Endothelial cell of umbilical vein (primary cell): ENCODE results near the gene WIZ. TPM values are rescaled to one million over a fixed set of nuclear protein-coding genes. Genes with fewer than 3 reads are reported as not detected.

ENCODE experiments used
- BruUV-seq: library from RNA; stranded (reverse); fragments of 400-500 nt; replicated peaks from 2 replicates; lab custom pipeline; 2021; lab: Mats Ljungman, UMichigan
- CTCF ChIA-PET: fragments of 300-600, 350-600 bp; sonication (Branson Sonifier 250); formaldehyde crosslinking; loops from one replicate; lab custom pipeline; 2021; ENCODE audit warnings: antibody characterized with exemption, inconsistent platforms; lab: Charles Lee
- POLR2A ChIA-PET: fragments of 300-600, 350-600 bp; sonication (Branson Sonifier 250); formaldehyde crosslinking; loops from one replicate; lab custom pipeline; 2021; ENCODE audit warnings: antibody characterized with exemption, inconsistent platforms; lab: Charles Lee
- DNase-seq: peaks from one replicate; pipeline ENCODE4 v3.0.0-alpha.2; 2011; ENCODE audit warnings: low read depth, low spot score
- FAIRE-seq: peaks from 2 replicates; lab custom pipeline; 2011; peaks lifted over from hg19 to GRCh38; lab: Jason Lieb, UNC
- H2AFZ ChIP-seq: 2 replicates; pipeline ENCODE4 v1.6.0; 2012; ENCODE audit warnings: low read depth, low read length, control low read depth, inconsistent platforms
- H3K27ac ChIP-seq: 2 replicates; pipeline ENCODE4 v1.5.1; 2011; ENCODE audit warnings: low read depth, mild to moderate bottlenecking, control low read depth, low read length, moderate library complexity; ENCODE audit not compliant: insufficient read depth
- H3K27me3 ChIP-seq, 2 experiments: 2 replicates each; pipeline versions ENCODE4 v1.6.0 to v1.6.1; 2011; ENCODE audit warnings: low read length in 2 of 2, mixed read lengths in 1 of 2; ENCODE audit not compliant: control insufficient read depth in 2 of 2, insufficient read depth in 2 of 2
- H3K36me3 ChIP-seq, 2 experiments: 2 replicates in 1 of 2; 3 replicates in 1 of 2; pipeline ENCODE4 v1.5.1; 2011; ENCODE audit warnings: low read length in 2 of 2, mild to moderate bottlenecking in 1 of 2, moderate library complexity in 1 of 2; ENCODE audit not compliant: control insufficient read depth in 2 of 2, insufficient read depth in 2 of 2; ENCODE audit errors: extremely low read depth in 1 of 2
- H3K4me1 ChIP-seq: 3 replicates; pipeline ENCODE4 v1.5.1; 2011; ENCODE audit warnings: mild to moderate bottlenecking, low read length; ENCODE audit not compliant: control insufficient read depth, insufficient read depth; ENCODE audit errors: extremely low read depth
- H3K4me2 ChIP-seq: 2 replicates; pipeline ENCODE4 v1.6.1; 2011; ENCODE audit warnings: low read length, control low read depth, mixed read lengths; ENCODE audit not compliant: insufficient read depth
- H3K4me3 ChIP-seq, 3 experiments: fragments of 200-600 bp in 1 of 3; sonication (generic), shearing (Covaris generic) in 1 of 3; replicated peaks in 1 of 3; 2 replicates each; pipeline ENCODE4 v1.5.1; 2011 to 2016; ENCODE audit warnings: control low read depth in 3 of 3, low read length in 3 of 3, mild to moderate bottlenecking in 2 of 3, inconsistent platforms in 1 of 3, low read depth in 1 of 3, moderate library complexity in 1 of 3; ENCODE audit not compliant: insufficient read depth in 1 of 3
- H3K79me2 ChIP-seq: 2 replicates; pipeline ENCODE4 v1.6.0; 2012; ENCODE audit warnings: low read length, inconsistent platforms; ENCODE audit not compliant: control insufficient read depth, insufficient read depth
- H3K9ac ChIP-seq: replicated peaks from 2 replicates; pipeline ENCODE3; 2011; ENCODE audit warnings: low read length, control low read depth; ENCODE audit not compliant: insufficient read depth; ENCODE audit errors: extremely low read depth
- H3K9me1 ChIP-seq: replicated peaks from 3 replicates; pipeline ENCODE4 v1.6.0; 2011; ENCODE audit warnings: mild to moderate bottlenecking, low read length; ENCODE audit not compliant: control insufficient read depth, insufficient read depth; ENCODE audit errors: extremely low read depth
- H3K9me3 ChIP-seq: replicated peaks from 2 replicates; pipeline ENCODE4 v1.5.1; 2012; ENCODE audit warnings: low read length, inconsistent platforms; ENCODE audit not compliant: control insufficient read depth, insufficient read depth
- H4K20me1 ChIP-seq: replicated peaks from 2 replicates; pipeline ENCODE3; 2011; ENCODE audit warnings: mild to moderate bottlenecking, low read length; ENCODE audit not compliant: control insufficient read depth, insufficient read depth; ENCODE audit errors: extremely low read depth
- EZH2 ChIP-seq: IDR thresholded peaks from 2 replicates; pipeline ENCODE4 v1.6.1; 2012; ENCODE audit warnings: borderline replicate concordance, low read depth, mild to moderate bottlenecking, moderate library complexity, low read length, inconsistent platforms; ENCODE audit not compliant: severe bottlenecking
- FOS ChIP-seq: IDR thresholded peaks from 2 replicates; pipeline ENCODE4 v1.6.1; 2011; ENCODE audit warnings: mild to moderate bottlenecking, low read length, moderate library complexity, borderline replicate concordance; ENCODE audit not compliant: insufficient read depth
- GATA2 ChIP-seq: IDR thresholded peaks from 2 replicates; pipeline ENCODE4 v1.7.0; 2011; ENCODE audit warnings: low read depth, mild to moderate bottlenecking, moderate library complexity, mixed read lengths, low read length; ENCODE audit not compliant: insufficient read length, insufficient read depth
- JUN ChIP-seq: IDR thresholded peaks from 2 replicates; pipeline ENCODE4 v1.6.1; 2011; ENCODE audit warnings: borderline replicate concordance, low read depth; ENCODE audit not compliant: insufficient read length, insufficient read depth
- MYC ChIP-seq: IDR thresholded peaks from one replicate; pipeline ENCODE4 v1.6.1; 2011; ENCODE audit warnings: mild to moderate bottlenecking, low read depth, low read length
- POLR2A ChIP-seq: IDR thresholded peaks from 2 replicates; pipeline ENCODE4 v1.6.1; 2012; ENCODE audit warnings: low read depth, mild to moderate bottlenecking, control low read depth, low read length
- POLR2AphosphoS5 ChIP-seq: IDR thresholded peaks from 2 replicates; pipeline ENCODE4 v1.6.1; 2012; ENCODE audit warnings: low read depth, mild to moderate bottlenecking, control low read depth, low read length, moderate library complexity; ENCODE audit not compliant: insufficient read depth
- dilution Hi-C: fragments of 300-500 bp; cut with MboI; formaldehyde crosslinking; loops from one replicate; pipeline ENCODE4 v1.15.0; 2019; ENCODE audit warnings: low sequenced_read_pairs; ENCODE audit not compliant: extremely low pct_ligation_motif_present
- intact Hi-C: fragments of 100-400 bp; cut with micrococcal nuclease; formaldehyde crosslinking; loops from one replicate; pipeline ENCODE4 v1.10.0; 2022
- polyA plus RNA-seq, 4 experiments: library from polyadenylated mRNA; depleted of rRNA in 3 of 4; stranded (reverse) in 3 of 4; unstranded in 1 of 4; fragments of >200 nt; gene quantifications; 2 replicates each; pipeline versions ENCODE4 v1.2.1 to v1.2.3, GENCODE V29; 2011 to 2012; ENCODE audit warnings: missing spikeins in 1 of 4
- total RNA-seq: library from RNA; stranded (reverse); gene quantifications from 2 replicates; pipeline ENCODE4 v1.2.3, GENCODE V29; 2021
- TF ChIP-seq, protein P1 (sequence below): IDR thresholded peaks from 2 replicates; pipeline ENCODE4 v1.6.1; 2011; ENCODE audit not compliant: insufficient read depth, insufficient read length
- TF ChIP-seq, protein P2 (sequence below), 2 donors: IDR thresholded peaks; 1 replicate in 1 of 2; 2 replicates in 1 of 2; pipeline ENCODE4 v1.5.1; 2011; ENCODE audit warnings: low read length in 2 of 2, mild to moderate bottlenecking in 2 of 2, moderate library complexity in 2 of 2, control low read depth in 1 of 2, inconsistent platforms in 1 of 2, low read depth in 1 of 2; ENCODE audit not compliant: insufficient read depth in 1 of 2; ENCODE audit errors: extremely low read depth in 1 of 2

Gene WIZ
- total and polyA plus RNA-seq, 2 donors (not counting 3 experiments of a cell fraction or from before 2014, with no cell fraction given) = 21.0 to 47.2 TPM

GRCh38 chr19:15372470-15372869, 77.3 kb downstream of the WIZ start:
- no peak overlapping the region for H3K4me2 ChIP-seq
- intact Hi-C loops (no loop called here), dilution Hi-C loops (no loop called here)
- DNase-seq (no peak), FAIRE-seq (no peak)
- H2AFZ ChIP-seq = no peak overlapping the region
- H3K79me2 ChIP-seq = peaks cover 46% of the 10 kb centered on the region
- H3K27me3 ChIP-seq = no peaks in the 10 kb centered on the region
- no TSS peak for BruUV-seq
- CTCF ChIA-PET = no interaction called here
- no peaks in the 10 kb centered on the region for H4K20me1 ChIP-seq
- no peaks in the 10 kb centered on the region for H3K9me1 ChIP-seq
- peaks cover 10% of the 10 kb centered on the region for H3K4me1 ChIP-seq
- peaks cover 23 to 42% of the 10 kb centered on the region in 2 experiments for H3K36me3 ChIP-seq
- H3K27ac ChIP-seq = no peak overlapping the region
- H3K9me3 ChIP-seq = no peaks in the 10 kb centered on the region
- H3K9ac ChIP-seq = no peak overlapping the region
- H3K4me3 ChIP-seq = no peak overlapping the region
- no peak for TF ChIP-seq JUN
- TF ChIP-seq FOS = no peak
- TF ChIP-seq EZH2 = no peak
- TF ChIP-seq POLR2AphosphoS5 = no peak
- TF ChIP-seq, protein P1, sequence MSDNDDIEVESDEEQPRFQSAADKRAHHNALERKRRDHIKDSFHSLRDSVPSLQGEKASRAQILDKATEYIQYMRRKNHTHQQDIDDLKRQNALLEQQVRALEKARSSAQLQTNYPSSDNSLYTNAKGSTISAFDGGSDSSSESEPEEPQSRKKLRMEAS = no peak
- POLR2A ChIA-PET = no interaction called here

DNA sequence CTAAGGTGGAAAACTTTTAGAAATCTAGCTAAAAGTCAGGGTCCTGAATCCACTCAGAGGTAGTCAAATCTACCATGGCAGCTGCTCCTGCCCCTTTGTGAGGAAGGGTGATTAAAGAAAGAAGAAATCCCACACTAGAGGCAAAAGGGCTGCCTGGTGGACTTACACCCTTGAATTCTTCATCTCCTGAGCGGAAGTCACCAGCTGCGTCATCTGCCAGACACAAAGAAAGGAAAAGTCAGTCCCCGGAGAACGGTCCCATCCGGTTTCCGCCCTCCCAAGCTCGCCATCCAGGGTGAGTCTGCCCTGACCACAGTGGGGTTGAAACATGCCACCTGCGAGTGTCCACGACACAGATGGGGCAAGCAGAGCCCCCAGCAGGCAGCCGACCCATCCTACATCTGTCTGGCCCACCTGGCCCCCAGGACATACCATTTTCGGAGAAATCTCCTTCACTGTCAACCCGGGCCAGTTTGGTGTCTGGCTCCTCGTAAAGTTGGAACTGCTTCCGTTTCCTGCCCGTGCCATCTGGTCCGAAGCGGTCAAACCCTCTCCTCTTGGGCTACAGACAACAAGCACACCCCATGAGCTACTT, 77.9 kb downstream of the WIZ start:
- H3K4me3 ChIP-seq = no peak overlapping the region
- H3K4me2 ChIP-seq = no peak overlapping the region
- peaks cover 25 to 44% of the 10 kb centered on the region in 2 experiments for H3K36me3 ChIP-seq
- no peaks in the 10 kb centered on the region for H3K9me1 ChIP-seq
- H3K9ac ChIP-seq = no peak overlapping the region
- dilution Hi-C loops (no loop called here), intact Hi-C loops (no loop called here)
- TF ChIP-seq, protein P2, sequence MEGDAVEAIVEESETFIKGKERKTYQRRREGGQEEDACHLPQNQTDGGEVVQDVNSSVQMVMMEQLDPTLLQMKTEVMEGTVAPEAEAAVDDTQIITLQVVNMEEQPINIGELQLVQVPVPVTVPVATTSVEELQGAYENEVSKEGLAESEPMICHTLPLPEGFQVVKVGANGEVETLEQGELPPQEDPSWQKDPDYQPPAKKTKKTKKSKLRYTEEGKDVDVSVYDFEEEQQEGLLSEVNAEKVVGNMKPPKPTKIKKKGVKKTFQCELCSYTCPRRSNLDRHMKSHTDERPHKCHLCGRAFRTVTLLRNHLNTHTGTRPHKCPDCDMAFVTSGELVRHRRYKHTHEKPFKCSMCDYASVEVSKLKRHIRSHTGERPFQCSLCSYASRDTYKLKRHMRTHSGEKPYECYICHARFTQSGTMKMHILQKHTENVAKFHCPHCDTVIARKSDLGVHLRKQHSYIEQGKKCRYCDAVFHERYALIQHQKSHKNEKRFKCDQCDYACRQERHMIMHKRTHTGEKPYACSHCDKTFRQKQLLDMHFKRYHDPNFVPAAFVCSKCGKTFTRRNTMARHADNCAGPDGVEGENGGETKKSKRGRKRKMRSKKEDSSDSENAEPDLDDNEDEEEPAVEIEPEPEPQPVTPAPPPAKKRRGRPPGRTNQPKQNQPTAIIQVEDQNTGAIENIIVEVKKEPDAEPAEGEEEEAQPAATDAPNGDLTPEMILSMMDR (IDR thresholded peaks at IDR 0.05; ENCODE audit: extremely low read depth in 1 of 2, insufficient read depth in 1 of 2, low read depth in 1 of 2, low read length in 2 of 2) = no peak
- TF ChIP-seq MYC (no peak), JUN (no peak), POLR2A (no peak), FOS (no peak), GATA2 (no peak), POLR2AphosphoS5 (no peak), EZH2 (no peak)
- TF ChIP-seq, protein P1 = no peak
- ChIA-PET CTCF (no interaction called here), POLR2A (no interaction called here)
- no TSS peak for BruUV-seq
- FAIRE-seq (no peak), DNase-seq (no peak)
- H3K4me1 ChIP-seq = peaks cover 5% of the 10 kb centered on the region
- H2AFZ ChIP-seq = no peak overlapping the region
- H3K27me3 ChIP-seq = no peaks in the 10 kb centered on the region
- H3K9me3 ChIP-seq = no peaks in the 10 kb centered on the region
- H3K79me2 ChIP-seq = peaks cover 40% of the 10 kb centered on the region
- no peak overlapping the region for H3K27ac ChIP-seq
- H4K20me1 ChIP-seq = no peaks in the 10 kb centered on the region
